Suprapubic skin (tissue), 3 donors: ENCODE results near the gene ACAA1.

Source experiments
- POLR2A ChIP-seq, 2 donors: fragments of 450-650 bp; IDR thresholded peaks; one replicate each; pipeline ENCODE4 v1.6.1; 2017; ENCODE audit warnings: antibody characterized with exemption in 2 of 2, mild to moderate bottlenecking in 2 of 2, moderate library complexity in 2 of 2
- TF ChIP-seq, protein P1 (sequence below), 2 donors: fragments of 200-600 bp in 1 of 2; fragments of 450-650 bp in 1 of 2; sonication (generic) in 1 of 2; IDR thresholded peaks; one replicate each; pipeline ENCODE4 v1.5.1; 2016 to 2019; ENCODE audit warnings: antibody characterized with exemption in 2 of 2, mild to moderate bottlenecking in 1 of 2, moderate library complexity in 1 of 2

DNA sequence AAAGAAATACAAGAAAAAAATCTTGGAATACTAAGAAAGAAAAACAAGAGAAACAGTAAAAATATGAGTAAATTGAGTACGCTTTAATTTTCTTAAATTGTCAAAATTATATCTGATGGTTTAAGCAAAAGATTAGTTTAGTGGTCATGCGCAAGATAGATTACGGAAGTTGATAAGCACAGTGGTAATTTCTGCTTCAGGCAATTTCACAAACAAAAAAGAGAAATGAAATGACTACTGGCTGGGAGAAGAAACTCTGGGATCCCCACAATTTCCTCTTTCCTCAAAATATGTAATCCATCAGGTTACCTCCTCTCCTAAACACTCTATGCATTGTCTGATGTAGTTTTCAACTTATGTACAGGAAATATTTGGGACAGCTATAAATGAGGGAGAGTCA is 10.5 kb upstream of the ACAA1 start:
- TF ChIP-seq, protein P1, sequence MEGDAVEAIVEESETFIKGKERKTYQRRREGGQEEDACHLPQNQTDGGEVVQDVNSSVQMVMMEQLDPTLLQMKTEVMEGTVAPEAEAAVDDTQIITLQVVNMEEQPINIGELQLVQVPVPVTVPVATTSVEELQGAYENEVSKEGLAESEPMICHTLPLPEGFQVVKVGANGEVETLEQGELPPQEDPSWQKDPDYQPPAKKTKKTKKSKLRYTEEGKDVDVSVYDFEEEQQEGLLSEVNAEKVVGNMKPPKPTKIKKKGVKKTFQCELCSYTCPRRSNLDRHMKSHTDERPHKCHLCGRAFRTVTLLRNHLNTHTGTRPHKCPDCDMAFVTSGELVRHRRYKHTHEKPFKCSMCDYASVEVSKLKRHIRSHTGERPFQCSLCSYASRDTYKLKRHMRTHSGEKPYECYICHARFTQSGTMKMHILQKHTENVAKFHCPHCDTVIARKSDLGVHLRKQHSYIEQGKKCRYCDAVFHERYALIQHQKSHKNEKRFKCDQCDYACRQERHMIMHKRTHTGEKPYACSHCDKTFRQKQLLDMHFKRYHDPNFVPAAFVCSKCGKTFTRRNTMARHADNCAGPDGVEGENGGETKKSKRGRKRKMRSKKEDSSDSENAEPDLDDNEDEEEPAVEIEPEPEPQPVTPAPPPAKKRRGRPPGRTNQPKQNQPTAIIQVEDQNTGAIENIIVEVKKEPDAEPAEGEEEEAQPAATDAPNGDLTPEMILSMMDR (IDR thresholded peaks at IDR 0.05), result no peak
- no peak for TF ChIP-seq POLR2A (IDR thresholded peaks at IDR 0.05)
